Epithelial cell of prostate (primary cell): ENCODE results near the gene USP53.
A peak's percentile ranks its signal among the peaks of the same experiment; 100 is the strongest.
"Not testable (repeated sequence)": the region's sequence is repeated elsewhere in the genome, so short reads cannot be mapped to it uniquely, and the experiment has no call there.

Experiments used
- DNase-seq: peaks from one replicate; pipeline ENCODE4 v3.0.0-alpha.2; 2011; ENCODE audit warnings: low read depth, low spot score
- H3K27ac ChIP-seq: fragments of 450-650 bp; 2 replicates; pipeline ENCODE4 v1.5.1; 2017; ENCODE audit warnings: mild to moderate bottlenecking

Gene USP53

DNA sequence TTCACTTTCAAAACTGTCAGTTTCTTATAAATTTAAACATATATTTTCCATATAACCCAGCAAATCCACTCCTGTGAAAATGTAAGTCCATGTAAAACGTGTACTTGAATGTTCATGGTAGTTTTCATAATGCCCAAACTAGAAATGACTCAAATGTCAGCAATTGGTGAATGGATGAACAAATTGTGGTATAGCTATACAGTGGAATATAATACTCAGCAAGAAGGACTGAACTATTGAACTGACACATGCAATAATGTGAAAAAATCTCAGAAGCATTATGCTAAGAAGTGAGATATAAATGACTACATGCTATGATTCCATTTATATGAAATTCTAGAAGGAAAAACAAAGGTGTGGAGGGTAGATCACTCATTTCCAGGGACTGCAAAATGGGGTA lies 52.2 kb downstream of the USP53 start:
- no peak overlapping the region for H3K27ac ChIP-seq
- no peak for DNase-seq

- H3K27ac ChIP-seq = no peak overlapping the region
- no peak for DNase-seq
These were observed 53.6 kb downstream of the USP53 start for GRCh38 chr4:119266153-119266552.

DNA sequence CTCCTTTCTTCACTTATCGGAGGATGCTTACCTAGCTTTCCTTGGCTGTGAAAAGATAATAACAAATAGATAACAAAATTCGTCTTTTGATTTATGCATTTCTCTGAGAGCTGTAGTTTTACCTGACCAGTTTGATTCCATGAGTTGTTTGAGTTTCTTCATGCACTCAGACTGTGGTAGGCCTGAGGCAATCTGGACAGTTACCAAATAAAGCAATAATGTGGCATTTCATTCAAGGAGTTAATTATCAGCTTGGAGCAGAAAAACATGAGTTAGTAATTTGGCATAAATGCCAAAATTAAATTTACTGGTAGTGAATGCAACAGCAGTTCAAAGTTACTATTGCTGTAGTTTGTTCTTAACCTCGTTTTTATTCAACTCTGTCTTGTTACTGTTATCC lies 56.0 kb downstream of the USP53 start:
- no peak for DNase-seq
- H3K27ac ChIP-seq = no peak overlapping the region

DNA sequence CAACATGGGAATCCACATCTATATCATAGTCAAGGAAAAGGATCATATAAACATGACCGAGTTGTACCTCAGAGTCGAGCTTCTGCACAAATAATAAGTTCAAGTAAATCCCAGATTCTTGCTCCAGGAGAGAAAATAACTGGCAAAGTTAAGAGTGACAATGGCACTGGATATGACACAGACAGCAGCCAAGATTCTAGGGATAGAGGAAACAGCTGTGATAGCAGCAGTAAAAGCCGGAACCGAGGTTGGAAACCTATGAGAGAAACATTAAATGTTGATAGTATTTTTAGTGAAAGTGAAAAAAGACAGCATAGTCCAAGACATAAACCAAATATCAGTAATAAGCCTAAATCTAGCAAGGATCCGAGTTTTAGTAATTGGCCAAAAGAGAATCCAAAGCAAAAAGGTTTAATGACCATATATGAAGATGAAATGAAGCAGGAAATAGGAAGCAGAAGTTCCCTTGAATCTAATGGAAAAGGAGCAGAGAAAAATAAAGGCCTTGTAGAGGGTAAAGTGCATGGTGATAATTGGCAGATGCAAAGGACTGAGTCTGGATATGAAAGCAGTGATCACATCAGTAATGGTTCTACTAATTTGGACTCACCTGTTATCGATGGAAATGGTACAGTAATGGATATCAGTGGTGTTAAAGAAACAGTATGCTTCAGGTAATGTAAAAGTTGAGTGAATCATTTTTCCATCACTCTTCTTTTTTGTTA lies 59.0 kb downstream of the USP53 start:
- DNase-seq = no peak

DNA sequence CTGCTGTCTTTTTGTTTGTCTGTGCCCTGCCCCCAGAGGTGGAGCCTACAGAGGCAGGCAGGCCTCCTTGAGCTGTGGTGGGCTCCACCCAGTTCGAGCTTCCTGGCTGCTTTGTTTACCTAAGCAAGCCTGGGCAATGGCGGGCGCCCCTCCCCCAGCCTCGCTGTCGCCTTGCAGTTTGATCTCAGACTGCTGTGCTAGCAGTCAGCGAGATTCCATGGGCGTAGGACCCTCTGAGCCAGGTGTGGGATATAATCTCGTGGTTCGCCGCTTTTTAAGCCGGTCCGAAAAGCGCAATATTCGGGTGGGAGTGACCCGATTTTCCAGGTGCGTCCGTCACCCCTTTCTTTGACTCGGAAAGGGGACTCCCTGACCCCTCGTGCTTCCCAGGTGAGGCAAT lies 67.0 kb downstream of the USP53 start:
- not testable (repeated sequence) for H3K27ac ChIP-seq, DNase-seq

More for the DNA sequence above, 59.0 kb downstream of the USP53 start:
- no peak overlapping the region for H3K27ac ChIP-seq

DNA sequence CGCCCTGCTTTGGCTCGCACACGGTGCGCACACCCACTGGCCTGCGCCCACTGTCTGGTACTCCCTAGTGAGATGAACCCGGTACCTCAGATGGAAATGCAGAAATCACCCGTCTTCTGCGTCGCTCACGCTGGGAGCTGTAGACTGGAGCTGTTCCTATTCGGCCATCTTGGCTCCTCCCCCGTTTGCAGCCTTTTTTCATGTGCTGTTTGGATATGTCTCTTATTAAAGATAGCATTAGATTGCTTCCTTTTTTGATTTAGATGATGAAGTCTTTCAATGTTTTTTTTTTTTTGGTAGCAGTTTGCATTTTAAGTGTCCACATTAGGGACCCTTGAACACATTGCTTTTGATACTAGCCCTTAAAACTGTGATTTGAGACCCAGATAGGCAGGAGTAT lies 67.4 kb downstream of the USP53 start:
- not testable (repeated sequence) for H3K27ac ChIP-seq, DNase-seq

- H3K27ac ChIP-seq = no peak overlapping the region
- DNase-seq = no peak
These were observed 68.9 kb downstream of the USP53 start for GRCh38 chr4:119281393-119281792.

GRCh38 chr4:119284876-119285780 lies 72.6 kb downstream of the USP53 start:
- DNase-seq = no peak
- peak overlapping the region; percentile 8 for H3K27ac ChIP-seq

GRCh38 chr4:119286377-119287002 lies 74.0 kb downstream of the USP53 start:
- H3K27ac ChIP-seq = no peak overlapping the region
- DNase-seq = no peak

DNA sequence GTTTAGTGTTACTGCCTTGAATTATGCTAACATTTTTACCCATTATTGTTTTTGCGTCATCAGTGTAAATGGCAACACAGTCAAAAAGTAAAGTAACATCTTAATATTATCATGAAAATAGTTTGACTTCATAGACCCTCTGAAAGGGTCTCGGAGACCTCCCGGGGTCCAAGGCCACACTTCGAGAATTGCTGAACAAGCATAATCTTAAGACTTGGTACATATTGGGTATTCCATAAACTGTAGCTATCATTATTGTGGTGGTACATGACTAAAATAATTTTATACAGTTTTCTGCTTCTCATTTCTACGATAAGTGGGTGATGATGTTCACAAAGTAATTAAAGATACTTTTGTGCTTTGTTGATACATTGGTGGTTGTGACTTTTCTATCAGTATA lies 76.8 kb downstream of the USP53 start:
- DNase-seq = no peak
- H3K27ac ChIP-seq = no peak overlapping the region

- no peak overlapping the region for H3K27ac ChIP-seq
- no peak for DNase-seq
These were observed 78.1 kb downstream of the USP53 start for GRCh38 chr4:119290598-119290997.

GRCh38 chr4:119296356-119296755 lies 83.8 kb downstream of the USP53 start:
- DNase-seq = no peak

DNA sequence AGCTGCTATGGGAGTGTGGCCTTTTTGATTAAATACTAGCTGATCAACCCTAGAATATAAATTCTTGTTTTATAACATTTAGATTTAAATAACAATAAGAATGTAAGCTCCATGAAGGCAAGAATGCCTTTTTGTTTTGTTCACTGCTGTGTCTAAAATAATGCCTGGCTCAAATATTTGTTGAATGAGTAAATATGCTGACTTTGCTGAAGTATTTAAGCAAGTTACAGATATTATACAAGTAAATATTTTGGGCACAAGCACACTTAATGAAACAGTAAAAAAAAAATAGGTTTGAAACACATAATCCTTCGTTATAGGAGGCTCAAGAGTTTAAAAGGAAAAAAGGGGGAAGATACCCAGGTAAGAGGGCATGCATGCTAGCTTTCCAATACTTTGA lies 85.3 kb downstream of the USP53 start:
- no peak for DNase-seq
- H3K27ac ChIP-seq = peak overlapping the region; percentile 96

More at GRCh38 chr4:119296356-119296755, 83.8 kb downstream of the USP53 start:
- peak overlapping the region; percentile 8 for H3K27ac ChIP-seq

- DNase-seq = no peak
- peak overlapping the region; percentile 96 for H3K27ac ChIP-seq
These were observed 86.8 kb downstream of the USP53 start for GRCh38 chr4:119299260-119299671.

GRCh38 chr4:119299741-119300100 lies 87.2 kb downstream of the USP53 start:
- no peak for DNase-seq

DNA sequence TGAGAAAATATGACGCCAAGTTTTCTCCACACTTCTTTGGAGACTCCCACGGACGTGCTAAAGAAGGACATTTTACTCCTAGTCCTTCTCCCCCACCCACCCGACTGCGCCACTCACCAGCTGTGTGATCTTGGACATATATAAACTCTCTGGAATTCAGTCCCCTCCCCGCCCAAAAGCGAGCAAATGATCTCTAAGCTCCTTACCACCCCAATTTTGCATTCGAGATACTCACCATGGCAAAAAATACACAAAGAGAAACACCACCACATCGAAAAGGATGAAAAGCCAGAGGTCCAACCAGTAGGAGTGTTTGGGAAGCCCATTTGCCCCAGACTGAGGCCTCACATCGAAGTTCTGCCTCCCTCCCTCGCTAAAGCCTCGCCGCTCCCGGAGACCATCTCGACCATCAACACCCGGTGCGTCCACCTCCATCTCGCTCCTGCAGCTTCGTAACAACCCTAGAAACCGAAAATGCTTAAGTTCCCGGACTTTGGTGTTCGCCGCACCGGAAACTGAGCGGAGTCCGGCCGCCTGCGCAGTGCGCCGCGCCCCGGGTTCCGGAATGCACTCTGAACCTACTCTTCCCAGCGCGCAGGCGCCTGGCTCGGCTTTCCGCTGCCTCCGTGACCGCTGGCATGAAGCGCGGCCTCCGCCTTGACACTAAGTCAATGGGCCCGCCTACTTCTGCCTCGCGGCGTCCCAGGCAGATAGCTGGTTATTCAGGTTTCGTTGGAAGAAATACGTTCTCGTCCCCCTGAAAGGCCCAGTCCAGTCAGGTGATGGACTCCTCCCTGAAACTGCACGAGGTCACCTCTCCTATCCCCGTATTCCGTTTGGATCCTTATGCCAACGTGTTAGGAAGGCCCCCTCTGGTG lies 87.8 kb downstream of the USP53 start:
- peak; percentile 96 for DNase-seq
- H3K27ac ChIP-seq = peak overlapping the region; percentile 96

More at GRCh38 chr4:119299741-119300100, 87.2 kb downstream of the USP53 start:
- H3K27ac ChIP-seq = peak overlapping the region; percentile 96

DNA sequence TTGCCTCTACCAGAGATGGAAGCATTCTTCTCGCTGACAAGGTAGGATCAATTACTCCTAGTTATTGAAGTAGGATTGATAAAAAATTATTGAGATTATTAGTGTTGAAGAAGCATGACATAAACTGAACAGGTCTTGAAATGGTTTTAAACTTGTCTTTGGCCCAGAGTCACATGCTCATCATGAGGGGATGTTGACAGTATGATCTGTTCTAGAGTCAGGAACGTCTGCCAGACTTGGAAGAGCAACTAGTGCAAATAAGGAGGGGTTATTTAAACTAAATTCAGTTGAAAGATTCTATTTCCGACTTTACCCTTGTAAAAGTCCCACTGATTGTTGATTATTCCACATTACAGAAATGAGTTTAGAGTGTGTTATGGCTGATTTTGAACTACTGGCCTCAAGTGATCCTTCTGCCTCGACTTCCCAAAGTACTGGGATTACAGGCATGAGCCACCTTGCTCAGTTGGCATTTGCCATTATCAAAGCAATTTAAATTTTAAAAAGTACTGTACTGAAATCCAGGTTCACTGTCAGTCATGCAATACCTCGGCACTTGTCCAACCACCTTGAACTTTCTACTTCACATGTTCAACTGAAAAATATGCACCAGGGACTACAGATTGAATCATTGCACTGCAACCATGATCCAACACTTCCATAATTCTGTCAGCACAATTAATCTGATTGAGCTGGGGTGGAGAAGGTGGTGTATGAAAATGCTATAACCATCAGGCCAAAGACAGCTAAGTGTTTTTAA lies 89.7 kb downstream of the USP53 start:
- no peak for DNase-seq
- no peak overlapping the region for H3K27ac ChIP-seq

GRCh38 chr4:119303587-119304305 lies 91.2 kb downstream of the USP53 start:
- no peak overlapping the region for H3K27ac ChIP-seq
- DNase-seq = no peak

DNA sequence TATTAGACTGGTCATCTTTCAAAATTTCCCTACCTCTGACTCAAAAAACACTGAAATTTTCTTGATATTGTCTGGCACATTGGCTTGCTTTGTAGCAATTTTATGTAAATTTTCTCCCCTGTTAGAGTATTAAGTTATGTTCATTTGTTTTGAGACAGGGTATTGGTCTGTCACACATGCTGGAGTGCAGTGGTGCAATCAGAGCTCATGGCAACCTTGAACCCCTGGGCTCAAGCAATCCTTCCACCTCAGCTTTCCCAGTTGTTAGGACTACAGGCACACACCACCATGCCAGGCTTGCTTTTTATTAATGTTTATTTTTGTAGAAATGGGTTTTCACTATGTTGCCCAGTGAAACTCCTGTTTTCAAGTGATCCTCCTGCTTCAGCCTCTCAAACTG lies 91.9 kb downstream of the USP53 start:
- H3K27ac ChIP-seq = no peak overlapping the region
- DNase-seq = no peak
